IMR-90 (cell line): ENCODE results near the gene KLK12. TPM values are rescaled to one million over a fixed set of nuclear protein-coding genes. Genes with fewer than 3 reads are reported as not detected.

Source experiments
- ATAC-seq: fragments of 200-7000 bp; cut with Tn5 transposase; 2 replicates; pipeline ENCODE4 v1.9.1; 2020; ENCODE audit warnings: low read depth, mild to moderate bottlenecking, moderate library complexity
- BruUV-seq: library from RNA; stranded (reverse); fragments of 400-500 nt; replicated peaks from 2 replicates; lab custom pipeline; 2021; lab: Mats Ljungman, UMichigan
- CTCF ChIA-PET: fragments of 300-600 bp; formaldehyde crosslinking; extraction: SDS; loops from one replicate; lab custom pipeline; 2021; ENCODE audit warnings: antibody characterized with exemption; lab: Yijun Ruan, JAX
- POLR2A ChIA-PET: fragments of 300-600 bp; sonication (Branson Sonifier 250); formaldehyde crosslinking; loops from one replicate; lab custom pipeline; 2022; ENCODE audit warnings: antibody characterized with exemption; ENCODE audit not compliant: unreplicated experiment; lab: Charles Lee
- DNase-seq: peaks from one replicate; pipeline ENCODE4 v3.0.0; 2013
- H2AFZ ChIP-seq: replicated peaks from 2 replicates; pipeline ENCODE3; 2013; ENCODE audit warnings: low read length, mild to moderate bottlenecking; ENCODE audit not compliant: poor library complexity
- H2AK5ac ChIP-seq: 2 replicates; pipeline ENCODE4 v1.6.1; 2013; ENCODE audit warnings: low read depth, low read length, inconsistent platforms
- H2AK9ac ChIP-seq: replicated peaks from 2 replicates; pipeline ENCODE3; 2013; ENCODE audit warnings: mild to moderate bottlenecking, low read depth, low read length, moderate library complexity; ENCODE audit not compliant: poor library complexity
- H2BK120ac ChIP-seq: 2 replicates; pipeline ENCODE4 v1.6.1; 2013; ENCODE audit warnings: low read depth, low read length, inconsistent platforms
- H2BK15ac ChIP-seq: 3 replicates; pipeline ENCODE4 v1.6.1; 2013; ENCODE audit warnings: low read depth, low read length, inconsistent platforms
- H2BK20ac ChIP-seq: 2 replicates; pipeline ENCODE4 v1.6.1; 2013; ENCODE audit warnings: low read depth, mild to moderate bottlenecking, inconsistent platforms, low read length, moderate library complexity
- H2BK5ac ChIP-seq: 2 replicates; pipeline ENCODE4 v1.6.1; 2013; ENCODE audit warnings: mild to moderate bottlenecking, low read depth, low read length, inconsistent platforms; ENCODE audit not compliant: poor library complexity, severe bottlenecking
- H3K14ac ChIP-seq: replicated peaks from 2 replicates; pipeline ENCODE4 v1.6.1; 2013; ENCODE audit warnings: low read depth, low read length, inconsistent platforms
- H3K18ac ChIP-seq: 2 replicates; pipeline ENCODE4 v1.6.1; 2013; ENCODE audit warnings: low read depth, low read length, control low read depth
- H3K23ac ChIP-seq: 2 replicates; pipeline ENCODE4 v1.6.1; 2013; ENCODE audit warnings: low read depth, low read length, inconsistent platforms
- H3K27ac ChIP-seq: 2 replicates; pipeline ENCODE4 v1.5.1; 2013; ENCODE audit warnings: mild to moderate bottlenecking, control low read depth, low read length; ENCODE audit not compliant: insufficient read depth
- H3K27me3 ChIP-seq: 2 replicates; pipeline ENCODE4 v1.6.1; 2013; ENCODE audit warnings: low read length; ENCODE audit not compliant: control insufficient read depth, insufficient read depth
- H3K36me3 ChIP-seq: 2 replicates; pipeline ENCODE4 v1.6.1; 2013; ENCODE audit warnings: low read length, mixed read lengths; ENCODE audit not compliant: control insufficient read depth, insufficient read depth
- H3K4ac ChIP-seq: 2 replicates; pipeline ENCODE4 v1.6.1; 2013; ENCODE audit warnings: low read depth, low read length, inconsistent platforms
- H3K4me1 ChIP-seq: 2 replicates; pipeline ENCODE4 v1.6.1; 2013; ENCODE audit warnings: low read length, mixed read lengths; ENCODE audit not compliant: control insufficient read depth, insufficient read depth
- H3K4me2 ChIP-seq: 2 replicates; pipeline ENCODE4 v1.6.1; 2013; ENCODE audit warnings: low read depth, mild to moderate bottlenecking, control low read depth, low read length, moderate library complexity
- H3K4me3 ChIP-seq: 2 replicates; pipeline ENCODE4 v1.5.1; 2013; ENCODE audit warnings: low read depth, mild to moderate bottlenecking, control low read depth, low read length, moderate library complexity; ENCODE audit not compliant: insufficient read depth
- H3K56ac ChIP-seq: 2 replicates; pipeline ENCODE4 v1.6.1; 2013; ENCODE audit warnings: low read length, inconsistent platforms; ENCODE audit not compliant: insufficient read depth; ENCODE audit errors: extremely low read depth
- H3K79me1 ChIP-seq, 2 experiments: 2 replicates each; pipeline ENCODE4 v1.6.1; 2013; ENCODE audit warnings: low read length in 2 of 2, inconsistent platforms in 1 of 2, low read depth in 1 of 2
- H3K9ac ChIP-seq: 2 replicates; pipeline ENCODE4 v1.6.1; 2013; ENCODE audit warnings: low read depth, low read length, control low read depth
- H3K9me1 ChIP-seq: 2 replicates; pipeline ENCODE4 v1.6.1; 2013; ENCODE audit warnings: low read length, inconsistent platforms; ENCODE audit not compliant: insufficient read depth
- H3K9me3 ChIP-seq: 2 replicates; pipeline ENCODE4 v1.6.1; 2013; ENCODE audit warnings: low read length; ENCODE audit not compliant: control insufficient read depth, insufficient read depth
- H4K20me1 ChIP-seq: 2 replicates; pipeline ENCODE4 v1.6.1; 2013; ENCODE audit warnings: low read length, inconsistent platforms; ENCODE audit not compliant: insufficient read depth
- H4K5ac ChIP-seq: 2 replicates; pipeline ENCODE4 v1.6.1; 2013; ENCODE audit warnings: mild to moderate bottlenecking, low read depth, low read length, control low read depth
- H4K8ac ChIP-seq, 2 experiments: 2 replicates each; pipeline ENCODE4 v1.6.1; 2013; ENCODE audit warnings: low read depth in 2 of 2, low read length in 2 of 2, control low read depth in 1 of 2, inconsistent platforms in 1 of 2
- H4K91ac ChIP-seq: 2 replicates; pipeline ENCODE4 v1.6.1; 2013; ENCODE audit warnings: low read depth, low read length, inconsistent platforms; ENCODE audit not compliant: insufficient read depth
- CEBPB ChIP-seq: IDR thresholded peaks from 2 replicates; pipeline ENCODE4 v1.6.1; 2012; ENCODE audit warnings: low read depth, low read length, improper control_type of control experiment
- NFE2L2 ChIP-seq: fragments of 150-350 bp; IDR thresholded peaks from 2 replicates; pipeline ENCODE4 v1.6.1; 2016; ENCODE audit warnings: low read depth, mild to moderate bottlenecking, low read length
- WGBS, 2 experiments: methylation state at CpG; one replicate each; pipeline versions ENCODE4 v1.1.5 to v1.1.7; 2013; ENCODE audit warnings: missing lambda C conversion rate in 2 of 2; ENCODE audit not compliant: insufficient read length in 1 of 2; ENCODE audit errors: extremely low coverage in 2 of 2; 5-methylcytosine and 5-hydroxymethylcytosine counted together
- dilution Hi-C: fragments of 300-500 bp; cut with HindIII; formaldehyde crosslinking; loops from one replicate; pipeline ENCODE4 v1.14.3; 2018; ENCODE audit warnings: low sequenced_read_pairs; ENCODE audit not compliant: unreplicated experiment
- in situ Hi-C: fragments of 300-500 bp; cut with MboI; formaldehyde crosslinking; loops from 3 replicates; pipeline ENCODE4 v1.14.3; 2019; ENCODE audit warnings: low sequenced_read_pairs, inconsistent platforms, mixed read lengths
- intact Hi-C: fragments of 100-400 bp; cut with micrococcal nuclease; formaldehyde crosslinking; loops from 2 replicates; pipeline ENCODE4 v1.10.0; 2022
- polyA plus RNA-seq, 3 experiments: library from polyadenylated mRNA; depleted of rRNA; stranded (reverse); fragments of >200 nt; gene quantifications; 2 replicates each; pipeline ENCODE4 v1.2.3, GENCODE V29; 2012; ENCODE audit warnings: low replicate concordance in 1 of 3
- total RNA-seq: library from RNA; depleted of rRNA; stranded (reverse); fragments of >200 nt; gene quantifications from 2 replicates; pipeline ENCODE4 v1.2.3, GENCODE V29; 2012

The KLK12 gene
- total and polyA plus RNA-seq, 2 of the 4 experiments (the other 2 are of a cell fraction) = not detected

- Histone ChIP-seq H3K27ac (no peak overlapping the region), H3K23ac (no peak overlapping the region), H3K36me3 (no peaks in the 10 kb centered on the region), H2BK20ac (no peak overlapping the region), H4K91ac (no peak overlapping the region), H4K20me1 (no peaks in the 10 kb centered on the region), H4K5ac (no peak overlapping the region), H2BK5ac (no peak overlapping the region), H3K9ac (no peak overlapping the region), H2AK5ac (no peak overlapping the region), H3K4me1 (no peaks in the 10 kb centered on the region), H3K4ac (no peak overlapping the region), H3K18ac (no peak overlapping the region), H3K27me3 (peaks cover 11% of the 10 kb centered on the region), H3K56ac (no peak overlapping the region), H2BK15ac (no peak overlapping the region), H3K4me3 (no peak overlapping the region), H2AFZ (no peak overlapping the region), H3K79me1 (no peaks in the 10 kb centered on the region), H3K9me1 (no peaks in the 10 kb centered on the region), H2BK120ac (no peak overlapping the region), H4K8ac (no peak overlapping the region), H2AK9ac (no peak overlapping the region), H3K4me2 (no peak overlapping the region), H3K14ac (no peak overlapping the region), H3K9me3 (no peaks in the 10 kb centered on the region)
- ChIA-PET CTCF (no interaction called here), POLR2A (no interaction called here)
- TF ChIP-seq CEBPB (no peak), NFE2L2 (no peak)
- ATAC-seq (no peak), DNase-seq (no peak)
- 95% methylated on average over 4 of the region's 11 CpGs; no CpG with 5 or more reads in 1 of the 2 experiments for WGBS, 2 experiments
- intact Hi-C loops = no loop called here
- in situ Hi-C loops = no loop called here
- dilution Hi-C loops = no loop called here
- no TSS peak for BruUV-seq
These were observed 10.9 kb downstream of the KLK12 start for GRCh38 chr19:51023946-51024345.
